ENCODE results near the gene SNRNP200.

DNA sequence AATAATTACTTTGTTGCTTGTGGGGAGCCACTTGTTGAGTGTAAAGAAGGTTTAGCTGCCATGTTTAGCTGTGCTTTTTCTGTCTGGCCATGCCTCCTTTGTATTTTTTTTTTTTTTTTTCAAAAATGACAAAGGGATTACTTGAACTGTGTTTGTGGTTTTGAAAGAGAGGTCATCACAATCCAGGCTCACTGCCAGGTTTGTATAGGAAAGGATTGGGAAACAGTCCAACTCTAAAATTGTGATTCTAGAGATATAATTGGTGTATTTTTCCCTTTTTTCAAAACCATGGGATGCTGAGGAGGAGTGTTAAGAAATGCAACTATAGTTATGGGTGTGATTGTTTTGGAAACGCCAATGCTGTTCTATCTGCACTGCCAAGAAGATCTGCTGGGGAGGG lies 24.1 kb upstream of the SNRNP200 start:
- TF ChIP-seq POLR2A (IDR thresholded peaks at IDR 0.05; ENCODE audit: low read depth, low read length) (no peak), TAF1 (IDR thresholded peaks at IDR 0.05; ENCODE audit: borderline replicate concordance, low read depth, low read length) (no peak), POLR2AphosphoS5 (IDR thresholded peaks at IDR 0.05; ENCODE audit: low read depth, low read length) (no peak)
